PC-9 (cell line): ENCODE results near the gene RPL29. TPM values are rescaled to one million over a fixed set of nuclear protein-coding genes. Genes with fewer than 3 reads are reported as not detected.

Experiments used
- BruUV-seq: library from RNA; stranded (reverse); fragments of 400-500 nt; replicated peaks from 2 replicates; lab custom pipeline; 2021; lab: Mats Ljungman, UMichigan
- CTCF ChIA-PET: fragments of 300-600 bp; sonication (Branson Sonifier 250); formaldehyde crosslinking; loops from one replicate; lab custom pipeline; 2022; ENCODE audit warnings: antibody characterized with exemption; lab: Charles Lee
- POLR2A ChIA-PET: fragments of 300-600 bp; sonication (Branson Sonifier 250); formaldehyde crosslinking; loops from one replicate; lab custom pipeline; 2022; ENCODE audit warnings: antibody characterized with exemption; ENCODE audit not compliant: unreplicated experiment; lab: Charles Lee
- DNase-seq, 2 experiments: peaks; one replicate each; pipeline versions ENCODE4 v3.0.0 to v3.0.0-alpha.2; 2015 to 2022; ENCODE audit warnings: mixed read lengths in 1 of 2
- H2AFZ ChIP-seq: fragments of 200-600 bp; sonication (generic); 2 replicates; pipeline ENCODE4 v1.8.1; 2017; ENCODE audit warnings: antibody characterized with exemption
- H3F3A ChIP-seq: fragments of 200-600 bp; sonication (generic); 2 replicates; pipeline ENCODE4 v1.8.1; 2017; ENCODE audit warnings: antibody characterized with exemption, mild to moderate bottlenecking, low read depth; ENCODE audit not compliant: insufficient read depth
- H3K27ac ChIP-seq: fragments of 200-600 bp; sonication (generic); 2 replicates; pipeline ENCODE4 v1.6.1; 2016; ENCODE audit warnings: mixed run types
- H3K27me3 ChIP-seq: fragments of 200-600 bp; sonication (generic); 2 replicates; pipeline ENCODE4 v1.6.1; 2016; ENCODE audit warnings: low read depth, mixed run types; ENCODE audit not compliant: insufficient read depth
- H3K36me3 ChIP-seq: fragments of 200-600 bp; sonication (generic); 2 replicates; pipeline ENCODE4 v1.6.1; 2016; ENCODE audit warnings: low read depth, mixed run types
- H3K4me1 ChIP-seq: fragments of 200-600 bp; sonication (generic); replicated peaks from 2 replicates; pipeline ENCODE4 v1.6.1; 2016; ENCODE audit warnings: mixed run types; ENCODE audit not compliant: insufficient read depth
- H3K4me2 ChIP-seq: fragments of 200-600 bp; sonication (generic); 2 replicates; pipeline ENCODE4 v1.6.1; 2017; ENCODE audit warnings: mixed run types
- H3K4me3 ChIP-seq: fragments of 200-600 bp; sonication (generic); 2 replicates; pipeline ENCODE4 v1.6.1; 2016; ENCODE audit warnings: mixed run types
- H3K79me2 ChIP-seq: fragments of 200-600 bp; sonication (generic); 2 replicates; pipeline ENCODE4 v1.6.1; 2017; ENCODE audit warnings: low read depth, mixed run types
- H3K9me2 ChIP-seq: fragments of 200-600 bp; sonication (generic); 2 replicates; pipeline ENCODE4 v1.8.1; 2017; ENCODE audit warnings: mild to moderate bottlenecking; ENCODE audit not compliant: insufficient read depth
- H3K9me3 ChIP-seq: fragments of 200-600 bp; sonication (generic); 2 replicates; pipeline ENCODE4 v1.8.1; 2016; ENCODE audit warnings: low read depth; ENCODE audit not compliant: insufficient read depth
- H4K20me1 ChIP-seq: fragments of 200-600 bp; sonication (generic); 2 replicates; pipeline ENCODE4 v1.8.1; 2017; ENCODE audit not compliant: insufficient read depth
- CTCF ChIP-seq: fragments of 200-600 bp; sonication (generic); conservative IDR thresholded peaks from 2 replicates; pipeline ENCODE4 v1.6.1; 2017; ENCODE audit warnings: mixed run types, antibody characterized with exemption, mild to moderate bottlenecking, moderate library complexity
- EZH2 ChIP-seq: fragments of 200-600 bp; sonication (generic); IDR thresholded peaks from 2 replicates; pipeline ENCODE4 v1.8.0; 2017; ENCODE audit warnings: antibody characterized with exemption, low read depth
- intact Hi-C: fragments of 100-400 bp; cut with micrococcal nuclease; formaldehyde crosslinking; loops from one replicate; pipeline ENCODE4 v1.10.0; 2022; ENCODE audit not compliant: unreplicated experiment
- total RNA-seq: library from RNA; stranded (reverse); gene quantifications from 2 replicates; pipeline ENCODE4 v1.2.3, GENCODE V29; 2021

RPL29 gene
- total RNA-seq, 1 experiment from 2014 or later, result 1,278 TPM

- Histone ChIP-seq H3K9me3 (no peaks in the 10 kb centered on the region), H4K20me1 (no peaks in the 10 kb centered on the region; the same call in 1 of the 2 replicates), H2AFZ (no peak overlapping the region), H3K4me1 (no peaks in the 10 kb centered on the region), H3K27me3 (no peaks in the 10 kb centered on the region), H3K4me3 (no peak overlapping the region), H3K27ac (no peak overlapping the region), H3K79me2 (no peaks in the 10 kb centered on the region), H3K4me2 (no peak overlapping the region), H3F3A (no peaks in the 10 kb centered on the region), H3K9me2 (no peaks in the 10 kb centered on the region), H3K36me3 (no peaks in the 10 kb centered on the region)
- intact Hi-C loops, result no loop called here
- ChIA-PET CTCF (no interaction called here), POLR2A (no interaction called here)
- no peak for DNase-seq
- BruUV-seq, result no TSS peak
- no peak for TF ChIP-seq CTCF
- no peak for TF ChIP-seq EZH2
Observed at GRCh38 chr3:52030714-52031310, 35.1 kb upstream of the RPL29 start.

GRCh38 chr3:52029535-52029934, 33.8 kb upstream of the RPL29 start:
- Histone ChIP-seq H3K9me2 (no peaks in the 10 kb centered on the region), H4K20me1 (no peaks in the 10 kb centered on the region; the same call in 1 of the 2 replicates), H3K4me3 (no peak overlapping the region), H3K4me2 (no peak overlapping the region), H2AFZ (no peak overlapping the region), H3F3A (no peaks in the 10 kb centered on the region), H3K79me2 (no peaks in the 10 kb centered on the region), H3K27ac (no peak overlapping the region), H3K36me3 (no peaks in the 10 kb centered on the region), H3K9me3 (no peaks in the 10 kb centered on the region), H3K4me1 (no peaks in the 10 kb centered on the region), H3K27me3 (no peaks in the 10 kb centered on the region)
- intact Hi-C loops, result no loop called here
- no TSS peak for BruUV-seq
- CTCF ChIA-PET, result no interaction called here
- POLR2A ChIA-PET, result no interaction called here
- DNase-seq, result no peak
- TF ChIP-seq EZH2 (no peak), CTCF (no peak)

GRCh38 chr3:52029053-52029452, 33.4 kb upstream of the RPL29 start:
- ChIA-PET POLR2A (no interaction called here), CTCF (interaction anchor here (0.5 kb wide), 1 partner anchor 225 kb away, joined by 5 read pairs; no protein-coding TSS in a partner anchor)
- no peaks in the 10 kb centered on the region for H3K9me3 ChIP-seq
- intact Hi-C loops, result no loop called here
- H3K36me3 ChIP-seq, result no peaks in the 10 kb centered on the region
- no peaks in the 10 kb centered on the region for H3K4me1 ChIP-seq
- H4K20me1 ChIP-seq, result no peaks in the 10 kb centered on the region; the same call in 1 of the 2 replicates
- no peaks in the 10 kb centered on the region for H3K27me3 ChIP-seq
- TF ChIP-seq CTCF (no peak), EZH2 (no peak)
- H3K79me2 ChIP-seq, result no peaks in the 10 kb centered on the region
- BruUV-seq, result no TSS peak
- no peaks in the 10 kb centered on the region for H3F3A ChIP-seq
- no peak overlapping the region for H3K4me3 ChIP-seq
- DNase-seq, result no peak
- no peak overlapping the region for H3K27ac ChIP-seq
- no peak overlapping the region for H3K4me2 ChIP-seq
- no peaks in the 10 kb centered on the region for H3K9me2 ChIP-seq
- no peak overlapping the region for H2AFZ ChIP-seq
